GM18511 (cell line): ENCODE measurements around the gene PLCL2.
A peak's percentile ranks its signal among the peaks of the same experiment; 100 is the strongest.

Experiments
- ATAC-seq: cut with Tn5 transposase; IDR thresholded peaks from one replicate; pipeline ENCODE4 v1.9.1; 2021; ENCODE audit warnings: mild to moderate bottlenecking, moderate library complexity; ENCODE audit not compliant: unreplicated experiment

The PLCL2 gene

DNA sequence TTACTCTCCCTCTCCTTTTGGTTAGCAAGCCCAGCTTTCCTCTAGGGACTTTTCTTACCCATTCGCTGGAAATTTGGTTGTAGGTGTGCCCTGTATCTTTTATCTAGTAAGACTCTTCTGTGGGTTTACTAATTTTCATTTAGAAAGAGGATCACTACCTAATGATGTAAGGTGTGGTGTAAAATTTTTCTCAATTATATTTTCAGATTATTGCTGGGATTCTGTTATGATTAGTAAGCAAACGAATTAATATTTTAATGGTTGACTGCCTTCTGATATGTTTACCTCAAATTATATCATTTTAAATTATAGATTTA lies 28.5 kb downstream of the PLCL2 start:
- peak; percentile 17 for ATAC-seq

DNA sequence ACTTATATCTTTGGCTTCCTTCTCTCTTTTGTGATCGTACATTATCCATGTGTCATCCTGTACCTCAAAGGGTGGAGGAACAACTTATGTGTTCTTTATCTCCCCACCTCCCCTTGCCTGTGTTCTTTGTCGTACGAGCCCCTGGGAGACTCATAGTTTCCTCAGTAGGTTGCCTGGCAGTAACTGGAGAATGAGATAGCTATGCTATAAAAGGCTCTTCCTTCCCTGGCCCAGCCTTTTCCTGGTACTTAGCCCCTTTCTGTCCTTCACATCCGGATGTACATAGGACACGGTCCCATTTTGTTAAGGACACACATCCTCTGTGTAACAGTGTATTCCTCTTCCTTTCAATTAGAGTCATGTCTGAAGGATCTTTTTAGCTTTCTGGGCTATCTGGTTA lies 32.1 kb downstream of the PLCL2 start:
- no peak for ATAC-seq

DNA sequence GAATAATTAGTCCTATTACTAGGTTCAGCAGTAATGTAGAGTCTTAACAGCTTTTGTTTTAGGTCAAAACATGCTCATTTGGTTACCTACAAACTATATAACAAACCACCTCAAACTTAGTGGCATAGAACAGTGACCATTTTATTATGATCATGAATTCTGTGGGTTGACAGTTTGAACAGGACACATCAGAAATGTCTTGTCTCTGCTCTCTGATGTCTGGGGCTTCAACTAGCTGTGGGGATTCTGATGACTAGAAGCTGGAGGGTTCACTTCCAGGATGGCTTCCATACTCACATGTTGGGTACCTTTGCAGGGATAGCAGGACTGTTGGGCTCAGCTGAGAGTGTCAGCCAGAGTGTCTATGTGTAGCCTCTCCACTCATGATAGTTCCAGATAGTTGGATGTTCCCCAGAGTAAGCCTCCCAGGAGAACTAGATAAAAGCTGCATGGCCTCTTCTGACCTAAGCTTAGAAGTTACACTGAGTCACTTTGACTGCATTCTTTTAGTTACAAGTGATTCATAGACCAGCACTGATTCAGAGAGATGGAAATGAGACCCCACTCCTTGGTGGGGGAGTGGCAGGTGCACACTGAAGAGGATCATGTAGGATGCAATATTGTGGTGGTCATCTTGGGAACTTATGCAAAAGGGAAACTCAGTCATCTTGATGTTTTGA lies 32.6 kb downstream of the PLCL2 start:
- no peak for ATAC-seq

DNA sequence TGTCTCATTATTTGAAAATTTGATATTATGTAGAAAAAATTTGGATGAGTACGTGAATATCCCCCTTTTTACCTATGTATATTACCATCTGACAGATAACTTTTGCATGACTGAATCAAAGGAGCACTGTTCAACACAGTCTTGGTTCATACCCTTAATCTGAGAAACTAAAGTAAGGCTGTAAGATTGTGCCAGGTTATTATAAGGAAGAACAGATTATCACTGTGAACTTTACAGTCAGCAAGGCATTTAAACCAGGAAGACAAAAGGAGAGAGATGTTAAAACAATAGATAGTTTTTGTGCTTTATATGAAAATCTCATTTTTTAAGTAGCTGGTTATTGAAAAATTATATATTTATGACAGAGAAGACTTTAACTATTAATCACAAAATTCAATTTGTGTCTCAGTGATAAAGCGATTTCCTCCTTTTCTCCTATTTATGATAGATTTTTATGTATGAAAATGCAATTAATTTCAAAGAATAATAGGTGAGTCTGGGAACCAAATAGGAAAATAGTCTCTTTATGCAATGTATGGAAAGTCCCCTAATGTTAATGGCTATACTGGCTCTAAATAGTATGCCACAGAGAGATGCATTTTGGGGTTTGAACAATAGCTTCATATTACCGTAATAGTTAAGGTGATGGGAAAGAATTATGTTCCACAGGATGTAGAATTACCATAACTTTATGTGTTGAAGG lies 33.4 kb downstream of the PLCL2 start:
- ATAC-seq: no peak

DNA sequence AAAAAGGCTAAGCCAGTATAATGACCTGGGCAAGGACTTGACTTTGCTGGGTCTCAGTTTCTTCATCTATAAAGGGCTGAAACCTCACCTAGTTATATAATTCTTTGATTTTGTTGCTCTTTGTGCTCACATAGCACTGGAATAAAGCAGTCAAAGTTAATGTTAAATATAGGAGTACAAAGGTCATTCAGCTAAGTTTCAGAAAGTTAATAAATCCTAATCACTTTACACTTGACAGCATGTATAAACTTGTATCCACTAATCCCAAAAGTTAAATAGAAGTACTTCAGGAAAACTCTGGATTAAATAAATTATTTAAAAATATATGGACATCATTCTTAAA lies 33.9 kb downstream of the PLCL2 start:
- ATAC-seq: no peak

DNA sequence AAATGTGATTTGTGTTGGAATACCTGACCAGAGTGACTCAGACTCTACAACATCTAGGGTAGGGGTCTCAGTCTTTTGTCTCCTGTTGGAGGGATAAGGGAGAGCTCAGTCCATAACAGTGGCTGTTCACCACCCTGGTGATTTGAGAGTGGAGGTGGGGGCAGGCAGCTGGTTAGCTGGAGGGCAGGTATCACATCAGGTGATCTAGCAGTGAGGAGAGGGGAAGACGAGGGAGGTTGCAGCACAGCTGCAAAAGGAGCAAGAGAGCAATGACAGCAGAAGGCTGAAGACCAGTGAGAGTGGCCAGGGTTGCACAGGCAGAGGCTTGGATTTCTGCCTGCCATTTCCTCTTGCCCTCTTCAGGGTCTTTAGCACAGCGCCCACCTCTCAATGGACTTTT lies 38.4 kb downstream of the PLCL2 start:
- ATAC-seq: no peak

DNA sequence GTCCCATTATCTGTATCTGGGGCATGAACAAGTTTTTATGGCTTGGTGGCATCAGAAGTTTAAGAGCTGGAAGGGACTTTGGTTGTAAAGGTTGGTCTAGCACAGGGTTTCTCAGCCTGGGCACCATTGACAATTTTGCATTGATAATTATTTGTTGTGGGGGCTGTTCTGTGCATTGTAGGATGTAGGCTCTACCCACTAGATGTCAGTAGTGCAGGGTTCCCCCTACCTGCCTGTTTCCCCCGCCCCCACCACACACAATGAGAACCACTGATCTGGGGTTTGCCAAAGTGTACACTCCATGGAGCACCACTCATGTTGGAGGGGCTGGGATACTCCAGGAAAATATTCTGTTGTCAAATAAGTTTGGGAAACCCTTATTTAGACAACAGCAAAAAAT lies 42.7 kb downstream of the PLCL2 start:
- ATAC-seq: no peak

DNA sequence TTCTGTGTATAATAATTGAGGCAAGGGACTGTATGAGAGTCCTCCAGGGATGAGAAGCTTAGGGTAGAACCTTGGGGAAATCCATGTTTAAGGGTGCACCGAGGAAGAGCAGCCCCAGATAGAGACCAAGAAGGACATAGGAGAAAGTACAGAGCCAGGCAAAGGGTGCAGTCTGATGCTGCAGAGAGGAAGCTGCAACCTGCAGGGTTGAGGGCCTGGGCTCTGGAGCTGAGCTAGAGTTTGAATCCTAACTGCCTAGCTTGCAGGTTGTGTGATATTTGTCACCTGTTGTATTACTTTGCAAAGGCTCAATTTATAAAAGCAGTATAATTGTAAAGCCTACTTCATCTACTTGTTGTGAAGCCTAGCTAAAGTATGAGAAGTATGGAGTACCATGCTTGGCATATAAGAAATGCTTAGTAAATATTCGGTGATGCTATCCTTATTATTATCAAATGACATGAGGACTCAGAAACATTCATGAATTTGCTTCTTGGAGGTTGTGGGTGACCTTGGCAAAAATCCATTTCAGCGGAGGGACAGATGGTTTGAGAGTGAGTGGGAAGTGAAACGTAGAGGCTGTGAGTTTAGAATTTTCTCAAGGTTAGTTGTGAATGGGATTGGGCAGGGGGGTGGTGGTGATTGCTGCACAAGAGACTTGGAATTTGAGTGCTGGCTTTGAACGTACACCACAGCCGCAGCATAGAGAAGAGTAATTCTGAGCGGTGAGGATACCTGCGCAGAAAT lies 43.8 kb downstream of the PLCL2 start:
- peak; percentile 55 for ATAC-seq

DNA sequence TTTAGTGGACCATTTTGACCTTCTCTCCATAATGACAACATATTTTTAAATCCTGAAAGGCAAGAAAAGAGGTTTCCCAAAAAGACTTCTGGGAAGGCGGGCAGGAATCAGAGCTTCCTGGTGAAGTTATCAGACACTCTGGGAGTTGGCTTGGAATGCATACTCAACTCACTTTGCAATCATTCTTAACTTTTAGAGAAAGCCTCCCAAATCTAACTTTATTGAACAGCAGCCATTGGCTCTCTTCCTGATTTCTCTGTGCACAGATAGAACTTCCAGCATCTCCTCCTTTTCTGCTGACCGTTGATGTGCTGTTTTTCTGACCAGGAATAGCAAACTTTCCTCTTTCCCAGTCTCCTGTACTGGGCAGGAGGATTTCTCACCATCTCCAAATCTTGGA lies 44.6 kb downstream of the PLCL2 start:
- no peak for ATAC-seq

DNA sequence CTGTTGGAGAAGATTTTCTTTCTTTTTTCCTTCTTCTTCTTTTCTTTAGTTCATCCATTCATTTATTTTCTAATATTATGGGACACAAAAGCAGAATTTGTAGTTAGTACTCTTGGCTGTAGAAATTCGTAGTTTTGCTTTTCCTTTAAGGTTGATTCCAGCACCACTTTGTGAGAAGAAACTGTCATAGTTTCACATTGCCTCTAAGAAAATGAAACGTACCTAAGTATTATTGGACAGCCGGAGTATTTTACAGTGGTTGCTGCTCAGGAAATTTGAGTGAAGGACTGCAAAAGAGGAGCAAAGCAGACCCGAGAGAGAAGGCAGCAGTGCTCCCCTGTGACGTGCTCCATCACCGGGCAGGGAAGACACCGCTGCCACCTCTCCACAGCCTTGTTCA lies 48.1 kb downstream of the PLCL2 start:
- peak; percentile 61 for ATAC-seq

DNA sequence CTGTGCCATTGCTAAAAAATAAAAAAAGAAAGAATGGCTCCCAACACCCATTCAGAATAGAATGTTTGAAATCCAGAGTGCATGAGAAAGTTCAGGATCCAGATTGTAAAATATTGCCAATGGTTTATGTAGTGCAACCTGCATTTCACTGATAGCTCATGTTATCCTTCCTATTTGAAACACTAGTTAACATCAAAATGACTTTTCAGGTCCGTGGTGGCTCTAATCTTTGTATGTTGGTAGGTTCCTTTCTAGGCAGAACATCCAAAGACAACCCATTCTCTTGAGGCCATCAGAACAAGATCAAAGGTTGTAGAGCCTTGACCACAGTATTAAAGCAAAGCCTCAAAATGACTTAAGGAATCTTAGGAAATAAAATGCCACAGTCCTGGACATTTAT lies 51.0 kb downstream of the PLCL2 start:
- ATAC-seq: no peak

DNA sequence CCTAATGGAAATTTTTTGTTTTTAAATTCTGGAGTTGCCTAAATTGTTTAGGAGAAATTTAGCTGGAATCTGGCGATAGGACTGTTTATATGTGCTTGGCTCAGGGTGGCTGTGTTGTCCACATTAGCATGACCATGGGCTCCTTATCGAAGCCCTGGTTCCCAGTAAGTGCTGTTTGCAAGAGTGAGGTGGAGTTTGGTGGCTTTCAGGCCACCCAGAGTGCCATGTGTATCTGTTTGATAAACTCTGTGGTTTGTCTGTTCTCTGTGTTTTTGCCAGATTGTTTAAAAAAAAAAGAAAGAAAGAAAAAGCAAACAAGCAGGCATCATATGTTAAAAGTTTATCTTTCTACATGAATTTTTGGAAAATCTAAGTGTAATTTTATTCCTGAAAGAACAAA lies 51.5 kb downstream of the PLCL2 start:
- ATAC-seq: no peak

DNA sequence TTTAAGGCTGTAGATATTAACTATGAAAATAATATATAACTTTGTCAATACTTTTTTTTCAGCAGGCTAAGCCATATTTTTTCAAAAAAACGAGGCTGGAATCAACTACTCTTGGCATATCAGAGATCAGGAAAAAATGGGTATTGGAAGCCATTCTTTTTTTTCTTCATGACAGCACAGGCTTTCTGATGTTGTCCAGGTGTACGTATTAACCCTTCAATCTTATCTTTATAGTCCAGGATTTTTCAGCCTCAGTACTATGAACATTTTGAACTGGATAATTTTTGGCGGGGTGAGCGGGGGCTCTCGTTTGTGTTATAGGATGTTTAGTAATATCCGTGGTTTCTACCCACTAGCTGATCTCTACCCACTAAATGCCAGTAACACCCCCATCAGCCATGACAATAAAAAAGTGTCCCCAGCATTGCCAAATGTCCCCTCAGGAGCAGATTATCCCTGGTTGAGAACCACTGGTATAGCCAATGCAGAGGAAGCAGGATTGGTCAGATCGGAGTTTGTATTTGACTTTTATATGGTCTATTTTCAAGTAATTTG lies 52.0 kb downstream of the PLCL2 start:
- no peak for ATAC-seq

DNA sequence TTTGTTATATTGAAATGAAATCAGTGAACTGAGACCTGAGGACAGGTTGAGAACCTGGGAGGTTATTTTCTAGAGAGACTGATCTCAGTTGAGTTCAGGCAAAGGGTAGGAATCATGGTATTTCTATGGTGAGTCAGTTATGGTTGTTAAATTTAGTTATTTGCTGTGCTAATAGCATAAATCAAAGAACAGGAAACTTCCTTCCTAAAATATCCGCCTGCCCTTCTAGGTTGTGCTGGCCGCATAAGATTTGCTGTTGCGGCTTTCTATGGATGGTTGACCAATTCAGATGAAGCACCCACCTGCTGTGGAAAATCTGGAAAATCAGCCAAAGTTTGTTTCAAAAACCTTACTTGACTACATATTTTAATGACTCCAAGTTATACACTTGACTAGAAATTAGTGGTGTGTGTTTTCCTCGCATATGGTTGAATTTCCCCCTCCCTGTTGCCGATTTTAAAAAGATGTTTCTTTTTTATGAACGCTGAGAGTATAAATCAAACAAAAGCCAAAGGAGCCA lies 52.6 kb downstream of the PLCL2 start:
- no peak for ATAC-seq

DNA sequence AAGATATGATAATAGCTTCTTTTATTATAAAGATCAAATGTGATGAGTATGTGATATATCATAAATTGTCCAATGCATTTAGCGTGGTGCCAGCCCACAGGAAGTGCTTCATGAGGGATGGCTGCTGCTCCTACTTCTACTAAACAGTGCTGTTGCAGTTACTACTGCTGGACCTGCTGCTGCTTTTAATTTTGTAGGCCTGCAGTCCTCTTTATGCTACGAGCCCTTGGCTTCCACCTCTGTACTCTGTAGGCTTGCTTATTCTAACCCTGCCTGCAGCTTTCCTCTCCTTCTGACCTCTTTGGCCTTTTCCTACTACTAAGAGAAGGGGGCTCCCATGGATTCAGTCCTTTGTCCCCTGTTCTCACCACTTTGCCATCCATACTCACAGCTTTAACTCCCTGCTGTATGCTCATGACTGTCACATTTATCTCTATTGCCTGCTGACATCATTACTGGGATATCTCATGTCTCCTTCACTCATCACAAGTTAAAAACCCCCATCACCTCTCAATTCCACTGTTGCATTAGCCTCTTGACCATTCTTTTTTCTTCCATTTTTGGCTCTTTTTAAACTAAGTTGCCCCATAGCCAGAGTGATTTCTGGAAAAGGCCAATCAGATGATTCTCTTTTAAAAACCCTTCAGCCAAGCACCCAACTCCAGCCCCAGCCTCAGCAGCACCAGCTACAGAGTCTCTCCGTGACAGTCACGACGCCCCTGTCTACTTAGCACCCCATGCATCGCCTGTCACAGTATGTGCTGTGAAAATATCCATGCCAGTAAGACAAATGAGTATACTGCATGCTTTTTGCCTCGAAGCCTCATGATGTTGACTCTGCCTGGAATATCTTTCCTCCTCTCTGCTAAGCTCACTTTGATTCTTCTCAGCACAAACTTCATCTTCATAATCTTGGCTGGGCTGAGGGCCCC lies 56.3 kb downstream of the PLCL2 start:
- no peak for ATAC-seq

DNA sequence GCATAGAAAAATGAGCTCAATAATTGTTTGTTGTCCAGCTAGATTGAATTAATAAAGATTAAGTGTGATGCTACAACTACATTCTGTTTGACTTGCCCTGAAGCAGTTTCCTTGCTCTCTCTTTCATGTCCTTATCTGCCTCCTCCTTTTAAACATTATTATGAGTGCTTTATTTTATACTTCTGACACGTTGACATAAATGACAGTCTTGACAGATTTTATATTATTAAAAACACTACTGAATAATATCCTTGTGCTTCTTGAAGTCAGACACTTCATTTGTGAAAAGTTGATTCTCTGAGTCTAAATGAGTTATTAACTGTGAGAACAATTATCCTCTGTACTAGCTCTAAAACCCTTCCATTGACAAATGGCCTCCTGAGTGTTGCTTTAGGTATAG lies 58.2 kb downstream of the PLCL2 start:
- ATAC-seq: no peak

DNA sequence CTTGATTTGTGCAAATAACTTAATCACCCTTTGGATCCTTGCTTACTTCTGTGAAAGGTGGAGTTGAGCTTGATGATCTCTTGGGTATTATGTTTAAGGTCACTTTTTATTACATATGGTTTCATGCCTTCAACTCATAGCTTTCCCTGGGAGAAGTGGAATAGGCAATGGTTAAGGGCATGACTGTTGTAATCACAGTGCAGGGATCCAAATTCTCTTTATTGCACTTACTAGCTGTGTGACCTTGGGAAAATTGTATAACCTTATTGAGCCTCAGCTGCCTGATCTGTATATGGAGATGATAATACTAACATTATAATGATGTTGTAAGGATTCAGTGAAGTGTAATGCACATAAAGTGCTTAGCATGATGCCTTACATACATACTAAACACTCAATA lies 59.1 kb downstream of the PLCL2 start:
- ATAC-seq: no peak

DNA sequence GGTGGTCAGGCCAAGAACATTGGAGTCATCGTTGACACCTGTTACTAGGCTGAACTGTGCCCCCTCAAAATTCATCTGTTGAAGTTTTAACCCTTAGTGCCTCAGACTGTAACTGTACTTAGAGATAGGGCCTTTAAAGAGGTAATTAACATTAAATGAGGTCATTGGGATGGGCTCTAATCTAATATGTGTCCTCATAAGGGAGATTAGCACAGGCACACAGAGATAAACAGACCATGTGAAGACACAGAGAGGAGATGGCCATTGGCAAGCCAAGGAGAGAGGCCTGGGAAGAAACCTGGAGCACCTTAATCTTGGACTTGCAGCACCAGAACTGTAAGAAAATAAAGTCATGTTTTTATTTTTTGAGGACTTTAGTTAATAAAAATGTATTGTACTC lies 59.6 kb downstream of the PLCL2 start:
- no peak for ATAC-seq

DNA sequence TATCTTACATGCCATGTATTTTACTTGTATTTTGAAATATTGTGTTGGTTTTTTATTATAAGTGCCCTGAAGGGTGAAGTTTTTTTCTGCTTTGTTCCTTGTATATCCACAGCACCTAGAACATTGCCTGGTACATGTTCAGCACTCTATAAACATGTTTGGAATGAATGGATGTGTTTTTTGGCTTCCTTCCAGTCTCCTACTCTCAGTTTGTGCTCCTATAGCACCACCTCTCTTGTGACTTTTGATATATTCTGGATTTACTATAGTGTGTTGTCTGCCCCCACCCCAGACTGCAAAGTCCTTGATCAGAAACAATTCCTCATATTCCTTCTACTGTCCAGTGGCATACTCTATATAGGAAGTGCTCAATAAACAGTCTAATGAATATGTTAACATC lies 60.6 kb downstream of the PLCL2 start:
- no peak for ATAC-seq

DNA sequence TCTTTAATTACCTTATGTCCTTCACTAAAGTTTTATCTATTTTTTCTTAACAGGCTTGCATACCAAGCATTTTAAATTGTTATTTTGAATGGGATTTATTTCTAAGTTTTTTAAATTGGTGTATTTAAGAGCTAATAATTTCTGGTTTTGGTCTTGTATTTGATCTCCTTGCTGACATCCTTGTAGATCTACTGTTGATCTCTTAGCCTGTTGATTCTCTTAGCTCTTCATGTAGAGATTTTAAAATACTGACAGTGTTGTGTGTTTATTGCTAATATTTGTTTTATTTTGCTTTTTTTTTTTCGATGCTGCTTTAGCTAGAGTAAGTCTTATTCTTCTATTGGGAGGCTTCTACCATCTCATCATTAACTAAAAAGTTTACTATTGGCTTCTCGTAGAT lies 65.5 kb downstream of the PLCL2 start:
- no peak for ATAC-seq

DNA sequence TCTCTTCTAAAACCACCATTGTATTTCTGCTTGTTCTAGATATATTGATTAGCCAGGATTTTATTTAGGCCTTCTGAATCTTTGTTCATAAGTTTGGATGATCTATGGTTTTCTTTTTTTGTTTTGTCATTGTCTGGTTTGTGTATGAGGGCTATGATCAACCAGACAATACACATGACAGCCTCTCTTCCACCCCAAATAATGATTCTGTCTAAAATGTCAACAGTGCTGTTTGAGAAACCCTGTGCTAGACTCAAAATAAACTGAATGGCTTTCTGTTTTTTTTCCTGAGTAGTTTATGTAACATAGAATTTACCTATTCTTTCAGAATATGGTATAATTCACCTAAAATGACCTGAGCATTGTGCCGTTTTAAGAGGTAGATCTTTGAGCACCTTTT lies 66.1 kb downstream of the PLCL2 start:
- no peak for ATAC-seq
